D721Med (cell line): ENCODE measurements around the gene DCHS2.
"Not testable (repeated sequence)": the region's sequence is repeated elsewhere in the genome, so short reads cannot be mapped to it uniquely, and the experiment has no call there.

ENCODE experiments used
- DNase-seq: peaks from one replicate; pipeline ENCODE4 v3.0.0; 2011; ENCODE audit warnings: low spot score; ENCODE audit not compliant: insufficient read length
- FAIRE-seq: peaks from 2 replicates; lab custom pipeline; 2011; peaks lifted over from hg19 to GRCh38; lab: Jason Lieb, UNC
- CTCF ChIP-seq: IDR thresholded peaks from 2 replicates; pipeline ENCODE4 v1.5.1; 2012; ENCODE audit warnings: mild to moderate bottlenecking, control low read depth; ENCODE audit not compliant: insufficient read depth; ENCODE audit errors: missing control alignments

Gene DCHS2

GRCh38 chr4:154234576-154234975 is 257.0 kb downstream of the DCHS2 start:
- no peak for TF ChIP-seq CTCF
- no peak for FAIRE-seq
- DNase-seq, result no peak

- no peak for TF ChIP-seq CTCF
- FAIRE-seq (no peak), DNase-seq (no peak)
Observed at GRCh38 chr4:154231806-154232478, 259.7 kb downstream of the DCHS2 start.

- DNase-seq (no peak), FAIRE-seq (no peak)
- no peak for TF ChIP-seq CTCF
Observed at GRCh38 chr4:154230723-154231122, 260.9 kb downstream of the DCHS2 start.

GRCh38 chr4:154230091-154230490 is 261.5 kb downstream of the DCHS2 start:
- FAIRE-seq (no peak), DNase-seq (no peak)
- TF ChIP-seq CTCF, result no peak

GRCh38 chr4:154222875-154223274 is 268.7 kb downstream of the DCHS2 start:
- DNase-seq (no peak), FAIRE-seq (no peak)
- TF ChIP-seq CTCF, result no peak

GRCh38 chr4:154218051-154218450 is 273.5 kb downstream of the DCHS2 start:
- no peak for FAIRE-seq
- DNase-seq, result no peak

GRCh38 chr4:154217384-154217783 is 274.2 kb downstream of the DCHS2 start:
- not testable (repeated sequence) for DNase-seq, FAIRE-seq

More at GRCh38 chr4:154218051-154218450, 273.5 kb downstream of the DCHS2 start:
- TF ChIP-seq CTCF, result no peak
